ENCODE results near the gene ENO1. TPM values are rescaled to one million over a fixed set of nuclear protein-coding genes. Genes with fewer than 3 reads are reported as not detected.
"Not testable (repeated sequence)": the region's sequence is repeated elsewhere in the genome, so short reads cannot be mapped to it uniquely, and the experiment has no call there.

The ENO1 gene
- total and polyA plus RNA-seq, 4 donors: 270 to 499 (median 380) TPM

- Histone ChIP-seq H3K4me3 (ENCODE audit: low read depth in 1 of 3, low read length in 3 of 3) (no peak overlapping the region), H3K9ac (ENCODE audit: low read depth in 1 of 2, low read length in 2 of 2) (no peak overlapping the region), H3K9me3 (ENCODE audit: control insufficient read depth in 4 of 4, low read length in 3 of 4) (no peaks in the 10 kb centered on the region), H3K27me3 (ENCODE audit: control insufficient read depth in 4 of 4, insufficient read depth in 4 of 4, low read length in 3 of 4) (peaks cover 0 to 2% (median 0%) of the 10 kb centered on the region in 4 donors), H3K4me1 (ENCODE audit: control insufficient read depth in 4 of 4, insufficient read depth in 4 of 4, low read length in 3 of 4) (no peaks in the 10 kb centered on the region), H3K27ac (ENCODE audit: low read depth in 1 of 2, low read length in 2 of 2) (no peak overlapping the region), H3K36me3 (ENCODE audit: control insufficient read depth in 4 of 4, insufficient read depth in 3 of 4, low read depth in 1 of 4, low read length in 3 of 4) (no peaks in the 10 kb centered on the region)
- DNase-seq (ENCODE audit: low spot score): no peak
- TF ChIP-seq FOXA2 (IDR thresholded peaks at IDR 0.05): no peak
- TF ChIP-seq SP1 (IDR thresholded peaks at IDR 0.05): no peak
- 48% methylated on average over 2 of the region's 2 CpGs for WGBS
Measured at GRCh38 chr1:8925406-8925805, 46.9 kb upstream of the ENO1 start.

- no peak overlapping the region for H3K4me3 ChIP-seq (ENCODE audit: low read depth in 1 of 3, low read length in 3 of 3)
- no peaks in the 10 kb centered on the region for H3K4me1 ChIP-seq (ENCODE audit: control insufficient read depth in 4 of 4, insufficient read depth in 4 of 4, low read length in 3 of 4)
- no peak for DNase-seq (ENCODE audit: low spot score)
- whole genome bisulfite sequencing: 94% methylated on average over 9 of the region's 9 CpGs
- TF ChIP-seq SP1 (IDR thresholded peaks at IDR 0.05) (no peak), FOXA2 (IDR thresholded peaks at IDR 0.05) (no peak), GABPA (IDR thresholded peaks at IDR 0.05 in 1 of 2, conservative IDR thresholded peaks at IDR 0.05 in 1 of 2) (no peak), CTCF (IDR thresholded peaks at IDR 0.05; ENCODE audit: low read depth, low read length, missing input control) (no peak), HNF4G (IDR thresholded peaks at IDR 0.05) (no peak), JUND (IDR thresholded peaks at IDR 0.05) (no peak), REST (IDR thresholded peaks at IDR 0.05) (no peak), RAD21 (IDR thresholded peaks at IDR 0.05) (no peak), EGR1 (IDR thresholded peaks at IDR 0.05; ENCODE audit: low read depth in 2 of 2) (no peak), ZBTB33 (IDR thresholded peaks at IDR 0.05) (no peak), HNF4A (conservative IDR thresholded peaks at IDR 0.05) (no peak), ATF3 (IDR thresholded peaks at IDR 0.05) (no peak), RXRA (IDR thresholded peaks at IDR 0.05) (no peak), YY1 (IDR thresholded peaks at IDR 0.05) (no peak), FOXA1 (IDR thresholded peaks at IDR 0.05) (no peak), NR2F2 (IDR thresholded peaks at IDR 0.05) (no peak), MAX (IDR thresholded peaks at IDR 0.05) (no peak)
- H3K27me3 ChIP-seq (ENCODE audit: control insufficient read depth in 4 of 4, insufficient read depth in 4 of 4, low read length in 3 of 4): peaks cover 0 to 2% (median 0%) of the 10 kb centered on the region in 4 donors
- no peaks in the 10 kb centered on the region for H3K36me3 ChIP-seq (ENCODE audit: control insufficient read depth in 4 of 4, insufficient read depth in 3 of 4, low read depth in 1 of 4, low read length in 3 of 4)
- no peak overlapping the region for H3K9ac ChIP-seq (ENCODE audit: low read depth in 1 of 2, low read length in 2 of 2)
- no peaks in the 10 kb centered on the region for H3K9me3 ChIP-seq (ENCODE audit: control insufficient read depth in 4 of 4, low read length in 3 of 4)
- H3K27ac ChIP-seq (ENCODE audit: low read depth in 1 of 2, low read length in 2 of 2): no peak overlapping the region
Measured at GRCh38 chr1:8922962-8923361, 44.5 kb upstream of the ENO1 start.

GRCh38 chr1:8917536-8917935 is 39.0 kb upstream of the ENO1 start:
- not testable (repeated sequence) for H3K9me3 ChIP-seq (ENCODE audit: control insufficient read depth in 4 of 4, low read length in 3 of 4); H3K4me3 ChIP-seq (ENCODE audit: low read depth in 1 of 3, low read length in 3 of 3); DNase-seq (ENCODE audit: low spot score); H3K4me1 ChIP-seq (ENCODE audit: control insufficient read depth in 4 of 4, insufficient read depth in 4 of 4, low read length in 3 of 4); H3K27ac ChIP-seq (ENCODE audit: low read depth in 1 of 2, low read length in 2 of 2); H3K27me3 ChIP-seq (ENCODE audit: control insufficient read depth in 4 of 4, insufficient read depth in 4 of 4, low read length in 3 of 4); H3K9ac ChIP-seq (ENCODE audit: low read depth in 1 of 2, low read length in 2 of 2); H3K36me3 ChIP-seq (ENCODE audit: control insufficient read depth in 4 of 4, insufficient read depth in 3 of 4, low read depth in 1 of 4, low read length in 3 of 4)
- WGBS: 78% methylated on average over 10 of the region's 10 CpGs
